Measurements from ENCODE around the gene DRD3.

DNA sequence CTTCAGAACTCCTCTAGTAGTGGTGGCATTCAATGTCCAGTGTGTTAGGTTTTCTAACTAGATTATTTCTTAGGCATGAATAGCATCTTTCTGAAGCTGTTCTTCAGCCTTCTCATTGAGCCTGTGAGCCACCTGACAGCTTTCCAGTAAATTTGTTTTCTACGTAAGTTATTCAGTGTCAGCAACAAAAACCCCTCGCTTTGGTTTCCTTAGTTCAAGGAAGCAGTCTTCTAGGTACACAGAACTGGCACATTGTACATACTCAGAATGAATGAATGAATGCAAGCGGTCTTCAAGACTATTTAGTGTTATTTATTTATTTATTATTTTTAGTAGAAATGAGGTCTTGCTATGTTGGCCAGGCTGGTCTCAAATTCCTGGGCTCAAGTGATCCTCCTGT, 44.9 kb downstream of the DRD3 start:
- TF ChIP-seq POLR2A (IDR thresholded peaks at IDR 0.05), result no peak
- TF ChIP-seq POLR2AphosphoS5 (IDR thresholded peaks at IDR 0.05), result no peak
- TF ChIP-seq, protein P1, sequence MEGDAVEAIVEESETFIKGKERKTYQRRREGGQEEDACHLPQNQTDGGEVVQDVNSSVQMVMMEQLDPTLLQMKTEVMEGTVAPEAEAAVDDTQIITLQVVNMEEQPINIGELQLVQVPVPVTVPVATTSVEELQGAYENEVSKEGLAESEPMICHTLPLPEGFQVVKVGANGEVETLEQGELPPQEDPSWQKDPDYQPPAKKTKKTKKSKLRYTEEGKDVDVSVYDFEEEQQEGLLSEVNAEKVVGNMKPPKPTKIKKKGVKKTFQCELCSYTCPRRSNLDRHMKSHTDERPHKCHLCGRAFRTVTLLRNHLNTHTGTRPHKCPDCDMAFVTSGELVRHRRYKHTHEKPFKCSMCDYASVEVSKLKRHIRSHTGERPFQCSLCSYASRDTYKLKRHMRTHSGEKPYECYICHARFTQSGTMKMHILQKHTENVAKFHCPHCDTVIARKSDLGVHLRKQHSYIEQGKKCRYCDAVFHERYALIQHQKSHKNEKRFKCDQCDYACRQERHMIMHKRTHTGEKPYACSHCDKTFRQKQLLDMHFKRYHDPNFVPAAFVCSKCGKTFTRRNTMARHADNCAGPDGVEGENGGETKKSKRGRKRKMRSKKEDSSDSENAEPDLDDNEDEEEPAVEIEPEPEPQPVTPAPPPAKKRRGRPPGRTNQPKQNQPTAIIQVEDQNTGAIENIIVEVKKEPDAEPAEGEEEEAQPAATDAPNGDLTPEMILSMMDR (IDR thresholded peaks at IDR 0.05), result no peak
- TF ChIP-seq EP300 (IDR thresholded peaks at IDR 0.05), result no peak
